HG02852 (cell line): ENCODE results near the gene UST.

ENCODE experiments used
- ATAC-seq: cut with Tn5 transposase; IDR thresholded peaks from one replicate; pipeline ENCODE4 v1.9.1; 2021; ENCODE audit warnings: mild to moderate bottlenecking, moderate library complexity; ENCODE audit not compliant: unreplicated experiment

The UST gene

DNA sequence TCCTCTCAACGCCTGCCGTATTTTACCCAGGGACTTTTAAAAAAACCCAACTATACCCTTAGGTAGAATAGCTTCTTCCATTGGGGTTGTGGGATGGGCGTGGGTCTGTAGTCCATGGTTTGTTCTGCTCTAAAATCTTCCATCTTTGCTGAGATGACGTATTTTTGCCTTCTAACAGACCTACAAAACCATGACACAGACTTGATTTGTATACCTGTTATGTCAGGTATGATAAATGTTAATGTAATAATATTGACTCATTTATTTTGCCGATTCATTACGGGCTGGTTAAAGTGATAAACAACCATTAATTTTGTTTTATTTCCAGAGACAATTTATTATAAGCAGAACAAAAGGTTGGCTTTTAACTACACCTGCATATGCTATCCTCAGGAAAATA, 48.7 kb downstream of the UST start:
- ATAC-seq = no peak

DNA sequence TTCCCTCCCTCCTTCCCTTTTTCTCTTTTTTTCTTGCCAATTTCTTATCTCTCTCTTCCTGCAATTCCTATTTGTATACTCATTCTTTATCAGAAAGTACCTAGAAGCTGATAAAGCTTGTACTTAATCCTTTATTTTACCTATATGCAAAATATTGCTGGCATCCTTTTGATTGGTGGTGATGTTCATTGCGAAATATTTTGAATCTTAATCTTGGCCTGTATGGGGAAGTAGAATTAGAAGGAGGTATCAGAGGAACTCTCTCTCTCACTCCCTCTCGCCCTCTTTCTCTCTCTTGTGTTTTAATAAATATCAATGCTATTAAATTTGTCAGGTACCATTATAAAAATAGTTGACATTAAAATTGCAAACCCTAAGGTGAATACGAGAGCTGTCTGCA, 52.8 kb downstream of the UST start:
- ATAC-seq = no peak

DNA sequence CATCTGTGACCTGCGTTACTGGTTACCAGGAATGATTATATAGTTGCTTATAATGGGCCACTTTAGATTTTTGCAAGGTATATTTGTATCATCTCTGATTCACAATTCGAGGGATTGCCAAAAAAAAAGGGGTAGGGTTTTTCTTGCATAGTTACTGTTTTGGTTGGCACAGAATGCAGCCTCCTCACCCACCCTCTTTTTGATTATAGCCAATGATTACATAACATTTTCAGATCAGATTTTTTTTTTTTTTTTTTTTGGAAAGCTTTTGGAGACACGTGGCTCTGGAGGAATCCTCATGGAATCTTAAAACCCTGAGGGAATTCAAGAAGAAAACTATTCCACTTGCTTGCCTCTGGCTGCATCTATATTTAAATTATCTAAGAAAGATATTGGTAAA, 53.7 kb downstream of the UST start:
- ATAC-seq = no peak

DNA sequence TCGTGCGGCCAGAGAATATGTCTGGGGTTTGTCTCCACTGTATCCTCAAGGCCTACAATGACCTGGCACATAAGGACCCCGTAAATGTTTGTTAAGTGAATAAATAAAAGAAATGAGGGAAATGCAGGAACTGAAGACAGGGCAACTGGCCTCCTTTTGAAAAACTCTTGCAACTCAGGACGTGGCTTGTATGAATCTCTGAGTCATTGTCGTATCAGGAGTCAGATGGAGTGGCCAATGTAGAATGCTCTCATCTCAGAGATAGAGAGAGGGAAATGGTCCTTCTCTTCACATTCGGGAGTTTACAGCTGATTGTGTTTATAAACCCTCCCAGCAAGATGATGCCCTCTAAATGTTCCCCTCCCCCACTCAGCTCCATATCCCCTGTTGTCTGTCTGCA, 57.1 kb downstream of the UST start:
- ATAC-seq = no peak

DNA sequence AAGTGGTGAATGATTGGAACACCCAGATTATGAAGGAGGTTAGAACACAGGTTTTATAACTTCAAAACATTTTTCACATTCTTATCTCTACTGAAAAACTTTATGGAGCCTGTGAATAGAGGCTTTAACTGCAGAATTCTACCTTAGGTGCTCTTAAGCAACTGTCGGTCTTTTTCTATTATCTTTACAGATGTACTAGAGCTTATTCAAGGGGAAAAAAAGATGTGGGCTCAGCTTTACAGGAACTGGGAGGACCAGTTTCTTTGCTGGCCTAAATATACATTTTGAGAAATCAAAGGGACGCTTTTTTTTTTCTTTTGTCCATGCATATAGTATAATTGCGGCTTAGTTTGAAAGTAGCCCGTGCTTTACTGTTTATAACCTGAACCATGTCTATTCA, 58.9 kb downstream of the UST start:
- no peak for ATAC-seq

DNA sequence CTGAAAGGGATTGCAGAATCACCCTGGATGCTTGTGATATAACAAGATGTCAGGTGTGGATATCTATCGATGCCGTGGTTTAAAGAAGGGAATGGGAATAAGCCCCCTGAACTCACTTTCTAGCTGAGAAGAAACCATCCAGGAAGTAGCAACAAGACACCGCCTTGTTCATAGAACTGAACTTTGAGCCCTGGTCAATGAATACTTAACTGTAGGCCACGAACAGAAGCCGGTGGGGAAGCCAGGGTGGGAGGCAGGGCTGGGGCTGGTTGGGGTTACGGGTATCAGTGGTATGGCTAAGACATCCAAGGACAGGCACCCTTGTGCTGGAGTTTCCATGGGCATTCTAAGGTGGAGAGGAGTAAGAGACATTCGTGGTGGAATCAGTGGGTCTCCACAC, 61.0 kb downstream of the UST start:
- ATAC-seq = no peak

DNA sequence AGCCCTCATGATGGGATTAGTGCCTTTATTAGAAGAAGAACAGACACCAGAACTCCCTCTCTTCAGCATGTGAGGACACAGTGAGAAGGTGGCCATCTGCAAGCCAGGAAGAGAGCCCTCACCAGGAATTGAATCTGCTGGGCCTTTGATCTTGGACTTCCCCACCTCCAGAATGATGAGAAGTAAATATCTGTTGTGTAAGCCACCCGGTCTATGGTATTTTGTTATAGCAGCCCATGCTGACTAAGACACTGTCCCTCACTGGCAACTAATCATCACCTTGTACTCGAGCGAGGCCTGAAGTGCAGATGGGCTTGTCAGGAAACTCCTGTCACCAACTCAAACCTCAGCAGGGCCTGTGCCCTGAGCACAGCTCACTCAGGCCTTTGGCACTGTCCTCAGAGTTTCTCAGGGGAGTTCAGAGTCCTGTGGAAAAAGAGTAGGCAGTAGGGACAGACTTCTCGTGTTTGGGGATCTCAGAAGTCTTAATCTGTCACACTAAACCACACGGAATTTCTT, 62.0 kb downstream of the UST start:
- ATAC-seq = no peak

DNA sequence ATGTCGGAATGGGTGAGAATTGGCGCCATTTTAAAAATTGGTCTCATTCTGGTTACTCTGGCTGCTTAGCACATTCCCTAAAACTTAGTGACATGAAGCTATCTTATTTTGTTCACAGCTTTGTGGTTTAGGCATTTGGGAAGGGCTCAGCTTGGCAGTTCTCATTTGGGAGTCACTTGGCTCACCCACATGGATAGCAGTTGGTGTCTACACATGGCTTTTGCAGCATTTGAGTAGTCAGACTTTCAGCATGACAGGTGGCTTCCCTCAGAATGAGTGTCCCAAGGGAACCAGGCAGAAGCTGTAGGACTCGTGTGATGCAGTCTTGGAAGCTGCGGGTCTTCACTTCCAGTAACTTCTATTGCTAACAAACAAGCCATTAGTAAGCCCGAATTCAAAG, 64.6 kb downstream of the UST start:
- no peak for ATAC-seq

DNA sequence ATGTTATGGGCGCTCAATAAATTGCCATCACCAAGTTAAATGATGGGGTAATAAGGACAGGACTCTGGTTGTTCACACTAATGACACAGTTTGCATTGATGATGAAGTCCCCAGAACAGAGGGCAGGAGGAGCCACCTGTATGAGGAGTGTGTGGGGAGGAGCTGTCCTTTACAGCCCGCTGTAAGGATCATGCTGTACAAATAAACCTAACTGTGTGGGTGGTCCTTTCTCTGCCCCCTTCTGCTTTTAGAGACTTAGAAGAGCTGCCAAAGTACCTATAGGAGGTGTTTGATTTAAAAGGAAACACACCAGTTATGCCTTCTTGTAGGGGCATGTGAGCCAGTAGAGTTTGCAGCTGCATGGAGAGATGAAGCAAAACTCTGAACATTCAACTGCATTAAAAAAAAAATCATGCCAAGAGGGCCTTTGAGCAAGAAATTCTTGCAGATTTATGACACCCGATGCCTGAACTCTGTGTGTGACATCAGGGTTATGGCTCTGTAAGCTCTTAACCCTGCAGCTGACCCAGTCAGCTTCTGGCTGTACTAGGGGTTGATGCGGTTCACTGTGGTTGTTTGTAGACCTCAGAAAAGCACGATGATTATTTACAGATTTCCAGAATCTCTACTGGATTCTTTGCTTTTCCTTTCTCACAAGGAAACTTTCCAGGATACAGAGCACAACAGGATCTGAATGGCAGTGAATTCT, 67.4 kb downstream of the UST start:
- no peak for ATAC-seq

DNA sequence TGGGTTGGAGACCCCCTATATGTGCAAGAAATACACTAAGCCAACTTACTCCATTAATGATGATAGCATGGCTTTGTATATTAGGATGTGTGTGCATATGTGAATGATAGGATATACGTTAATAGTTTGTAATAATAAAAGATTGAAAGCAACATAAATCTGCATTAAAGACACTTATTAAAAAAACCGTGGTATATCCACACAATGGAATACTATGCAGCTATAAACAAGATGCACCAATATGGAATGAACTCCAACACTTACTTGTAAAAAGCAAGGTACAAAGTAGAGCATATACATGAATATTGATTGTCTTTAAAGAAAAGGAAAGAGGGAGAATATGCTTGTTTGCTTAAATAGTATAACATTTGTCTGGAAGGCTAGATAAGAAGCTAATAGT, 68.0 kb downstream of the UST start:
- no peak for ATAC-seq

DNA sequence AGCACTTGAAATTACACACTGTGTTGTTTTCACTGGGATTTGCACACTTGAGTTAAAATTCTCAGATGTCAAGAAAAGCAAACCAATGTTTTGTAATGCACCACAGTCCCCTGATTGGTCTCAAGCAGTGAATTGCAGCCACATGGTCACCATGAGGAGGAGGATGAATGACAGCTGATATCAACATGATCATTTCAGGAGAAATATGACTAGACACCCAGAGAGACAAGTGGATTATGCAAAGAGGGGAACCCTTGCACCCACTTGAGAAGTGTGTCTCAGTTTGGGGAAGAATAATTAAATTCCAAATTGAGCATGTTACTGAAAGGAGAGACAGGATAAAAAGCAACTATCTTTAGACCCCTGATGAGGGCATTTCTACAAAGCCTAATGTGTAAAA, 69.3 kb downstream of the UST start:
- no peak for ATAC-seq

DNA sequence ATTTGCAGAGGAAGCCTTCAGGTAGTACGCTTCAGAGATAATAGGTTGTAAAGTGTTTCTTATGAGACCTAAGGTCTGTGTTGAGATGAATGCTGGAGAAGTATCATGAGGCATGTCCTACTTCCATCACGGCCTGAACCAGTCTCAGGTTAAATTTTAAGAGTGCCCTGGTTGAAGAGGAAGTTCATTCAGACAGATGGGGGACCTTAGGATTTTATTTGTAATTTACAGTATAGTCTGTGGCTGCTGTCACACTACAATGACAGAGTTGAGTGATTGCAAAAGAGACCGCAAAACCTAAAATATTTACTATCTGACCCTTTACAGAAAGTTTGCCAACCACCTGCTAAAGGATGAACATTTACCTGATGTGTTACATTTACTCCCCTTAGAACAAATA, 70.9 kb downstream of the UST start:
- ATAC-seq = no peak

DNA sequence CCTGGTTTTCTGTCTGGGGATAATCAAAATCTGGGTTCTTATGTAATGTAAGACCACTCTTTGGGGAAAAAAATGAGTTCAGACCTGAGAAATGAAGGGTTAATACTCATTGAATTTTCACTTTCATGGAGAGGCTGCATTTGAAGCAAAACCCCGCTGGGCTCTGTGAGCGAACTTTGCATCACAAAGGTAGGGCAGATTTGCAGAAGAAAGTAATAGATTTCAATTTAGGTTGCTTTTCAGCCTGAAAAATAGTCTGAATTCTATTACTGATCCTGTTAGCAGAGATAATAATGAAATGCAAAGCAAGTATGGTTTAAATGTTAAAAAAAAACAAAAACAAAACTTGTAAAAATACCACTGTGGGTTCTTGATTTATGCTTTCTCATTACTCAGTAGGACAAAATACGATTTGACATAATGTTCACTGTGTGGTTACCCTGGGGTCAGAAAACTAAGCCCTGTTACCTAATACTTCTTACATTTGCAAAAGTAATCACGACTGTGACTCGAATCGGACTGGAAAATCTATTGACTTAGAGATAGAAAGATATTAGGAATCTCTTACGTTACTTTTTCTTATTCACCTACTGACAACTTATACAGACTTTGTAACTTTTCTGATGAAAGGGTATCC, 72.2 kb downstream of the UST start:
- ATAC-seq = no peak

DNA sequence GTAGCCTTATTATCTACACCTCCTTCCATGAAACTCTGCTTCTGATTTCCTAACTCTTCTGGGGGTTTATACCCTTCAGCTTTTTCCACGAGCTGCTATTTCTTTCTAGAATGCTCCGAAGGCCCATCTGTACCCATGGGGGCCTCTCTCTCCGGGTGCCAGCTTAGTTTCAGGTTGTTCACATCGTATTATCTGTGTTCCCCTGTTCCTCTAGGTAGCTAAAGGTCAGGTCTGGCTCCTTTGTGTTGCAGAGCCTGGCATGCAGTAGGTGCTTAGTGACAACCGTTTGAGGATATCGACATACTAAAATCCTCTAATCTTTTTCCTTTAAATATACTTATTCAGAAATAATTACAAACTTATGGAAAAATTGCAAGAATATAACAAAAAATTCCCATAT, 73.0 kb downstream of the UST start:
- no peak for ATAC-seq

DNA sequence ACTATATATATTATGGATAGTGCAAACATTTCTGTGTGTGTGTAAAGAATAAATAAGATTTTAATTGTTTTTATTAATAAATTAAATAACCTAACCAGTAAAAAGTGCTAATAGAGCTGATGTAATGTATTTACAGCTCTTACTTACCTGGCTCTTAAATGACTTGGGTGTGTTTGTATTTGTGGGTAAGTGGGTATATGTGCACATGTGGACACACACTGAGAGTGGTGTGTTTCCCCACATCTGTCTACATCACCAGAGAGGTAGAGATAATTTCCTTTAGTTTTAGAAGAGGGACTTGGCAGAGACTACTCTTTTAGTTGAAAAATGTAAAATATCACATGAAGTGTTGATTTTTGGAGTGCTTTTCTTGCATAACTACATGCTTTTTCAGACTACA, 76.0 kb downstream of the UST start:
- ATAC-seq = no peak

DNA sequence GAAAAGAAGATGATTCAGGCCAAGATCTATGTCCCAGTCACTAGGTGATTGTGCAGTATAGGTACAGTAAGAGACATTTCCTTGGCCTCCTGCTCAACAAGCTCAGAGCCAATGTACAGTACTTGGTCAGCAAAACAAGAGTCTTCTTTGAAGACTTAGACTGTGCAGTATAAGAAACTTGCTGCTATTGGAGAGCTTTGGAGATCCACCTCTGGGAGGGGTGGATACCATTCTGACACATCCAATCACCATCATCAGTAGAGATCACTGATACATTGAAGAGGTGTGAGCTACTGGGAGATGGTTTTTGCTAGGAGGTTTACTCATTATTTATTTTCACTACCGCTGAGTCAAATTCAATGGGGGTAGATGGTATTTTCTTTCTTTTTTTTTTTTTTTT, 77.5 kb downstream of the UST start:
- ATAC-seq = no peak

DNA sequence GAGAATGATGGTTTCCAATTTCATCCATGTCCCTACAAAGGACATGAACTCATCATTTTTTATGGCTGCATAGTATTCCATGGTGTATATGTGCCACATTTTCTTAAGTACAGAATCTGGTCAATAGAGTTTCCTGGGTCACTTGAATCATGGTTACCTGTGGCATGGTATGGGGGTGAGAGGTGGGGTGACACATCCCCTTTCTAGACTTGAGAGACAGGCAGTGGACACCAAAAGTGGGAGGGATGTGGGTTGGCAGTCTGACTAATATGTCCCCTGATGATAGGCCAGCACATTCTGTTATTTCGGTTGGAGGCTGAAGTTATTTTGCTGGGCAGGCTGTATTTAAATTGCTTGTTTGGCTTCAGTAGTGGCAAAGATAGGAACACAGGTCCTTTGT, 78.1 kb downstream of the UST start:
- no peak for ATAC-seq

DNA sequence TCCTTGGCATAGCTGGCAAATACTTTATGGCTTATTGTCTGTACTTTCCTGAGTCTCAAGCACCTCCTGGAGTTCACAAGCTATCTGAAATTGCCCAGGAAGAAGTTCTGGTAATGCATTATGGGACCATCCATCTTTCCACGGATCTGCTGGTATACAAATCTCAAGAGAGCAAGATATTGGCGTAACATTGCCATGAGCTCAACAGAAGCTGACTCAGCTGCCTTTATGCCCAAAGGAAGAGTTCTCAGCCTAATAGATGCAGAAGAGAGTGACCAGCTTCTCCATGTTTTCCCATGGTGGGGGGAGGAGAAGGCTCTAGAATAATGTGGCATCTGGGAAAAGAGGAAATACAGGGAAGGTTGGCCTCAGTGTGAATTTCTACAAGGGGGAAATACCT, 78.7 kb downstream of the UST start:
- no peak for ATAC-seq

DNA sequence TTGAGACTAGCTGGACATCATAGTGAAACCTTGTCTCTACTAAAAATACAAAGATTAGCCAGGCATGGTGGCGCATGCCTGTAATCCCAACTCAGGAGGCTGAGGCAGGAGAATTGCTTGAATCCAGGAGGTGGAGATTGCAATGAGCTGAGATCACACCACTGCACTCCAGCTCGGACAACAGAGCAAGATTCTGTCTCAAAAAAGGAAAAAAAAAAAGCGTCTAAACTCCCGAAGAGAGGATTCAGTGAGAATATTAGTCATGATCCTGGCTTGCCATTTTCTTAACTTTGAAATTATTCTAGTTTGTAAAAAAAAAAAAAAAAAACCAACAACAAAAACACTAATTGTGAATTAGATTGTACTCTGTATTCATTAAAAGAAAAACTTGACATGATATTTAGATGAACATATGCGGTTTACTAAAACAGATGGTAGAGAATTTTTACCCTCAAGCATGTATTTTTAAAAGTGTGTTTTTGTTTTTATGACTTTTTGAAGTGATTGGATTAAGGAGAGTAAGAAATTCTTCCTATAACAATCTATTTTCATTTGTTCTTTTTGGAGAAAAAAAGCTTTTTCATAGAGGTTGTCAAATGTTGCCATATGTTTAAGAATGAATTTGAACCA, 80.7 kb downstream of the UST start:
- ATAC-seq = no peak

DNA sequence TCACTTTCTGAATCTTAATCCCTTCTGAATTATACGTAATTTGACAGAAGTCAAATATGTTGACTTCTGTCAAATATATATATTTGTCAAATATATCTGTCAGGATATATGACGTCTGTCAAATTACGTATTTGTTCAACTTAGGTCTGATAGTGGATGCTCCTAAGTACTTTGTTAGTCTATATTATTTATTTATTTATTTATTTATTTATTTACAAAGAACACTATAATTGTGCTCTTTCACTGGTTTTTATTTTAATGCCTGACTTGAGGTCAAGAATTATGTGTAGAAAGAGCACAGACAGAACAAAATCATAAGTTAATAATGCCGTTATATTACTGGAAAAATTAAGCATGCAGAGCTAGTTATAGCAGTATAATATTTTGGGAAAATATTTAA, 81.2 kb downstream of the UST start:
- no peak for ATAC-seq

DNA sequence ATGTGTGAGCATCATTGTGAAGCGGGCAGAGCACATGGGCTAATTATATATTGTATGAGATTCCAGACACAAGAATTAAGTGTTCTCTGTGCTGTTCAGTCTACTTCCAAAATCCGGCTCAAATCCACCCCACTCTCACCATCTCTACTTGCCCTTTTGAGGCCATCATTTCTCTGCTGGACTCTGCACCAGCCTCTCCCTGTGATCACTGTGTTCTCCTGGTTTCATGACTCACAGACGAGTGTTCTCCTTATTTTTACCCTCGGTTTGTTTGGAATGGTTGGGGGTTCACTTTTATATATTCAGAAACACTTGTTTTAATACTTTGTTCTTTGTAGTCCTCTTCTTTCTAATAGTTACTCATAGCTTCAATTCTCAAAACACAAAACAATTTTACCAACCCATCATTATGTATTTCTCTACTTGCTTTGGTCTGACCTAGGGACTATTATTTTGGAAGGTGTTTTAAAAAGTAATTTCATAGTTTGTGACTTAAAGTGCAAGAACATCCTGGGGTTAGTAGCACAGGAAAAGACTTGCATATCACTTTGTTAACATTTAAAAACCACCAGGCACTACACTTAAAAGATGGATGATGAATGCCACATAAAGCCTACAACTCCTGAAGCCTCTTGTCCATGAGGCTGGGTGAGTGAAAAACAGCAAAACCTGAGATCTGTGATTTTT, 82.7 kb downstream of the UST start:
- no peak for ATAC-seq

DNA sequence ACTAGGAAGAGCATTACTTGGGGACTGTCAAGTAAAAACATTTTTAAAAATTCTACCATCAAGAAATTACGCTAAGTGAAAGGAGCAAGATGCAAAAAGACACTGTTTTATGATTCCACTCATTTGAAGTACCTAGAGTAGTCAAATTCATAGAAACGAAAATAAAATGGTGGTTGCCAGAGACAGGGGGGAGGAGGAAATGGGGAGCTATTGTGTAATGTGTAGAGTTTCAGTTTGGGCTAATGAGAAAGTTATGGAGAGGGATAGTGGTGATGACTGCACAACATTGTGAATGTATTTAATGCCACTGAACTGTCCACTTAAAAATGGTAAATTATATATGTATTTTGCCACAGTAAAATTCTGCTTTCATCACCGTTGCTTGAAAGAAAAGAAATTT, 83.8 kb downstream of the UST start:
- no peak for ATAC-seq
